Measurements from ENCODE around the gene DPYD.

The DPYD gene

GRCh38 chr1:97088391-97088790 is 832.4 kb downstream of the DPYD start:
- DNase-seq (ENCODE audit: low spot score): no peak

- DNase-seq (ENCODE audit: low spot score): no peak
Measured at GRCh38 chr1:97084546-97084945, 836.3 kb downstream of the DPYD start.

- DNase-seq (ENCODE audit: low spot score): no peak
Measured at GRCh38 chr1:97082160-97082848, 838.5 kb downstream of the DPYD start.

GRCh38 chr1:97078872-97079271 is 842.0 kb downstream of the DPYD start:
- no peak for DNase-seq (ENCODE audit: low spot score)

- no peak for DNase-seq (ENCODE audit: low spot score)
Measured at GRCh38 chr1:97077221-97077620, 843.6 kb downstream of the DPYD start.

DNA sequence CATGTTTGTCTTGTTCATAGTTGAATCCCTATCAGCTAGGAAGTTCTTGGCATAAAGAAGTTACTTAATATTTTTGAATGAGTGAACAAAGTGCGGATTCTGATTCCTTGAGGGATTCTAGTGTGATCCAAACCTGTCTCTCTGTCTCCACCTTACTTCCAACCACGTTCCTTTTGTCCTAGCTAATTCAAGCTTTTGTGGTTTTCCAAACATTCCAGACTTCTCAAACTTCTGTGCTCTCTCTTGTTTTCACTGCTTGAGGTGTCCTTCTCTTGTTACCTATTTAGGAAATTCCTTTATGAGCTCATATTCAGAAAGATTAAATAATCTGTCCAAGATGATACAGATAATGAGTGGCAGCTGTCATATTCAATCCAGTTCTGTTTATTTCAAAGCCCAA is 846.1 kb downstream of the DPYD start:
- no peak for DNase-seq (ENCODE audit: low spot score)

DNA sequence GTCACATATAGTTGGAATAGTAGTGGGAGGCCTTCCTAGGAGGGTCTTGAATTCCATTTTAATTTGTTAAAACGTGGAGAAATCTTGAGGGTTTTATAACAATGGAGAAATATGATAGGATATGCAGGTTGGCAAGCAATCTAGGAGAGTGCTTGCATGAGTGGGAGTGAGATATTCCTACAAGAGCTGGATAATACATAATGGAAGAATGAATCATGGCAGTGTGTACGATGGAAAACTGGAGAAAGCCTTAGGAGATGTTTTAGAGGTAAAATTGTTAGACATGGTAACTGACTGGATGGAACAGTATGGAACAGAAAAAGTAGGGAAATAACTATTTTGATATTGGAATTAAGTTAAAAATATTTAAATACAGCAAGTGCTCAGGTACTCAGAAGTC is 846.9 kb downstream of the DPYD start:
- no peak for DNase-seq (ENCODE audit: low spot score)

GRCh38 chr1:97073169-97073568 is 847.7 kb downstream of the DPYD start:
- no peak for DNase-seq (ENCODE audit: low spot score)

DNA sequence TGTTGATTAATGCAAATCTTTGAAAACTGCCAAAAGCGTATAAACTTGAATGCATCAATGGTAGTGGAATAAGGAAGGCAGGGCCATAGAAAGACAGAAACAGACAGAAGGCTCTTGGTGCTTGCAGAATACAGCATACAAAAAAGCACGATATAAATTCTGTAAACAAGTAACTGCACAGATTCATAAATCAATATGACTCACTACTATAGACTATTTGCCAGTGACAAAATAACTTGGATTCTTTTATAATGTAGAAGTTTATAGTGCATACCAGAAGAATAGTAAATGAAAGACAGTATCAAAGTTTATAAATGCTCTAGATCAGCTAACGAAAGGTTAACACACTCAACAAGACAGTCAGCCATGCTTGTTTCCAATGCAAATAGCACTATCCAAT is 849.7 kb downstream of the DPYD start:
- DNase-seq (ENCODE audit: low spot score): no peak

- DNase-seq (ENCODE audit: low spot score): no peak
Measured at GRCh38 chr1:97070376-97070775, 850.5 kb downstream of the DPYD start.

GRCh38 chr1:97069312-97069711 is 851.5 kb downstream of the DPYD start:
- no peak for DNase-seq (ENCODE audit: low spot score)

- DNase-seq (ENCODE audit: low spot score): no peak
Measured at GRCh38 chr1:97066860-97067259, 854.0 kb downstream of the DPYD start.

GRCh38 chr1:97063532-97063931 is 857.3 kb downstream of the DPYD start:
- DNase-seq (ENCODE audit: low spot score): no peak

DNA sequence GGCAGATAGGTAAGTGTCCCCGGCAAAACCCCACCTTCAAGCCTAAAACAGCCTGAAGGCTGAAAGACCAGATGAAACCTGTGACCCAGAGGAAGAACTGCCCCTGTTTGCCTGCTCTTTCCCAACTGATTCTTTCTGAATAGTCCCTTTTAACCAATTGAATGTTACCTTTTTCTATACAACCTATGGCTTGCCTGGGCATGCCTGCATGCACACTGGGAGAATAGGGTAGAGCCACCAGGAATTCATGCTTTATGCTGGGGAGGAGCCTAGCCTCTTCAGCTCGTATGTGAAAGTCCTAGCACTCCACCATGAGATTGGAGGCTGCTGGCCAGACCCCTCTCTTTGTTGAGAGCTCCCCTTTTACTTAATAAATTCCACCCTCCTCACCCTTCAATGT is 859.2 kb downstream of the DPYD start:
- no peak for DNase-seq (ENCODE audit: low spot score)

- DNase-seq (ENCODE audit: low spot score): no peak
Measured at GRCh38 chr1:97056386-97056785, 864.4 kb downstream of the DPYD start.

- DNase-seq (ENCODE audit: low spot score): no peak
Measured at GRCh38 chr1:97053268-97053667, 867.6 kb downstream of the DPYD start.

- DNase-seq (ENCODE audit: low spot score): no peak
Measured at GRCh38 chr1:97051823-97052222, 869.0 kb downstream of the DPYD start.

GRCh38 chr1:97050506-97050905 is 870.3 kb downstream of the DPYD start:
- DNase-seq (ENCODE audit: low spot score): no peak

DNA sequence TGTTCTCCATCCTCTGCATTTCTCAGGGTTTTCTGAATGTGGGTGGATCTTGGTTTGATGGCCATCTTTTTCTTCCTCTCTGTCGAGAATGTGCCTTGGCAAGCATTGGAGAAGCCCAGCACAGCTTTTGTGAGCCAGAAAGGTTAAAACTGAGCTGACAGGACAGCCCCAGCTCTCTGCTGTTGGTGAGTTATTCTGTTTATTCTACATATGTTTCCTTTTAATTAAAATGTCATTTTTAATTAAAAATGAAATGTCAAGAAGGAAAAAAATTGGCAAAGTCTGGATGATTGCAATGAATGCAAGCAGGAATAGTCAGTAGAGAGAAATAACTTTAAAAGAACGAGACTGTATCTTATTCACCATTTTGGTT is 873.4 kb downstream of the DPYD start:
- no peak for DNase-seq (ENCODE audit: low spot score)

DNA sequence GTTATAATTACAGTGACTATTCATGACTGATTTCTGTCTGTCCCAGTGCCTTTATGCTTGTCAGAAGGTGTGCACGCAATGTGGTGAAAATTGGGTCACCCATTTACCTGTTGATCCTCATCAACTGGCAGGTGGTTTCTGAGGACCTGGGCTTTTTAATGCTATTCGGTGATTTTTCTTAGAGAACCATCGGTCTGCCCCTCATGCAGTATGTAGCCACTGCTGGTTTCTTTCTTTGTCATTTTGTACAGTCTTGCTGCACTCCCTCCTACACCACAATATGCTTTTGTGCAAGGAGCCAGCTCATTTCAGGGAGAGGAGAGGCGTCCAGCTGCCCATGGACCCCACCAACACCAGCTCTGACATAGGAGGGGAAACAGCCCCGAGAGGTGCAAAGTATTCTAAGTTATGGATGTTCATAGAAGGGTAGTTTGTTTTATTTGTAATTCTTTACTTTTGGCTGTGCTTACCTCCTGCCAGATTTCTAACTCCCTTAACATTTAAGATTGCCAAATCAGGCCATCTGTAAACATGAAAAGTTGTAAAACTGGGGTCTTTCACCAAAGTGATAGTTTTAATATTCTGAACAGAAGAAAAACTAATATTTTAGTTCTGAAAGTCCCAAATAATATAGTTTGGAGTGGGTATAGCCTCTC is 873.9 kb downstream of the DPYD start:
- no peak for DNase-seq (ENCODE audit: low spot score)

DNA sequence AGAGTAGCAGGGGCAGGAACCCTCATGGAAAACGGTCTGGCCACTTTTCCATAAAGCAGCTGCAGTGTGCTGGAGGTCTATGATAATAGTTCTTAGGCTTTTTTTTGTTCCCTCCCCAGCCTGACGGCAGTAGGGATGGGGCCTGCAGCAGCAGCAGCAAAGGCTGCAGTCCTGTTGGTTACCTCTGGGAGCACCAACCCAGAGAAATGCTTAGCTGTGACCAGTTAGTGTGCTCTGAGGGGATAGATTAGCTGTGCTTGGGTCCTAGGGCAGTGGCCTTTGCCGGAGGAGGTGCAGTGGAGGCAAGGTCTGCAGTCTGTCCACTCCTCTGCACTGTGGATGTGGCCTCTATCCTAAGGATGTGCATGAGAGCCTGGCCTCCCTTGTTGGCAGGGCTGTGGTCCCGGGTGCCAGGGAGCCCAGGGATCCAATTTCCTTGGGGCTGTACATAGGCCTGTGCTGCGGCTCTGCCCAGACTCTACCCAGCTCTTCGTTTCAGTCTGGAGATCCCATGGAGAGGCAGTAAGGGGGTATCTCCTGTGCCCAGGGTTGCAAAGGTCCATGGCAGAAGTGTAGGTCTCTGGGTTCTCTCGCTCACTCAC is 876.6 kb downstream of the DPYD start:
- DNase-seq (ENCODE audit: low spot score): no peak

DNA sequence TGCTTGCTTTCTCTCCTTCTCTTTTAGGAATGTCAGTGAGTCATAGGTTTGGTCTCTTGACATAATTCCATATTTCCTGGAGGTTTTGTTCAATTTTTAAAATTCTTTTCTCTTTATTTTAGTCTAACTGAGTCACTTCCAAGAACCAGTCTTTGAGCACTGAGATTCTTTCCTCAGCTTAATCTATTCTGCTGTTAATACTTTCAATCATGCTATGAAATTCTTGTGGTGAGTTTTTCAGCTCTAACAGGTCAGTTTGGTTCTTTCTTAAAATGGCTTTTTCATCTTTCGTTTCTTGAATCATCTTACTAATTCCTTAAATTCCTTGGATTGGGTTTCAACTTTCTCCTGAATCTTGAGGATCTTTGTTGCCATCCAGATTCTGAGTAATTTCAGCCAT is 878.3 kb downstream of the DPYD start:
- no peak for DNase-seq (ENCODE audit: low spot score)

- no peak for DNase-seq (ENCODE audit: low spot score)
Measured at GRCh38 chr1:97041026-97041425, 879.8 kb downstream of the DPYD start.

DNA sequence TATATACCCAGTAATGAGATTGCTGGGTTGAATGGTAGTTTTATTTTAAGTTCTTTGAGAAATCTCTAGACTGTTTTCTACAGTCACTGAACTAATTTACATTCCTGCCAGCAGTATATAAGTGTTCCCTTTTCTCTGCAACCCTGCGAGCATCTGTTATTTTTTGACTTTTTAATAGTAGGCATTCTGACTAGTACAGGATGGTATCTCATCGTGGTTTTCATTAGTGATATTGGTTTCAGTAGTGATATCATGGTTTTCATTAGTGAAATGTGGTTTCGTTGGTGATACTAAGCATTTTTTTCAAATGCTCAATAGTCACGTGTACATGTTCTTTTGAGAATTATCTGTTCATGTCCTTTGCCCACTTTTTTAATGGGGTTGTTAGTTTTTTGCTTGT is 882.4 kb downstream of the DPYD start:
- no peak for DNase-seq (ENCODE audit: low spot score)

All from AG20443 (cell line).